ENCODE results near the gene HECW1. TPM values are rescaled to one million over a fixed set of nuclear protein-coding genes. Genes with fewer than 3 reads are reported as not detected.

HECW1 gene
- total and polyA plus RNA-seq, 8 donors = 0.04 to 0.69 (median 0.12) TPM; not detected in 5

- intact Hi-C loops (cut with DNase I) = no loop called here
- no peak for FAIRE-seq
- Histone ChIP-seq H3K36me3 (no peaks in the 10 kb centered on the region), H3K27me3 (no peaks in the 10 kb centered on the region), H3K4me1 (no peaks in the 10 kb centered on the region), H3K4me3 (no peak overlapping the region), H3K27ac (no peak overlapping the region), H3K9me3 (no peaks in the 10 kb centered on the region)
- TF ChIP-seq CTCF (IDR thresholded peaks at IDR 0.05) = no peak
- no peak for ATAC-seq
- DNase-seq = no peak
- WGBS, 2 donors = 90 to 93% methylated on average over 2 of the region's 2 CpGs
Measured at GRCh38 chr7:43405948-43406347, 293.5 kb downstream of the HECW1 start.

GRCh38 chr7:43406961-43407360 lies 294.5 kb downstream of the HECW1 start:
- TF ChIP-seq CTCF (IDR thresholded peaks at IDR 0.05) = no peak
- no peak for ATAC-seq
- Histone ChIP-seq H3K4me1 (no peaks in the 10 kb centered on the region), H3K9me3 (no peaks in the 10 kb centered on the region), H3K27me3 (no peaks in the 10 kb centered on the region), H3K36me3 (no peaks in the 10 kb centered on the region), H3K4me3 (no peak overlapping the region), H3K27ac (no peak overlapping the region)
- 53 to 58% methylated on average over 5 of the region's 5 CpGs for WGBS, 2 donors
- no peak for DNase-seq
- intact Hi-C loops (cut with DNase I) = no loop called here
- no peak for FAIRE-seq

- Histone ChIP-seq H3K4me3 (no peak overlapping the region), H3K9me3 (no peaks in the 10 kb centered on the region), H3K27ac (no peak overlapping the region), H3K4me1 (no peaks in the 10 kb centered on the region), H3K36me3 (no peaks in the 10 kb centered on the region), H3K27me3 (no peaks in the 10 kb centered on the region)
- ATAC-seq (no peak), DNase-seq (no peak), FAIRE-seq (no peak)
- TF ChIP-seq CTCF (IDR thresholded peaks at IDR 0.05) = no peak
- intact Hi-C loops (cut with DNase I) = no loop called here
- 45 to 59% methylated on average over 5 of the region's 5 CpGs for WGBS, 2 donors
Measured at GRCh38 chr7:43408981-43409380, 296.5 kb downstream of the HECW1 start.

GRCh38 chr7:43417455-43417854 lies 305.0 kb downstream of the HECW1 start:
- DNase-seq (no peak), ATAC-seq (no peak), FAIRE-seq (no peak)
- H3K27me3 ChIP-seq = peaks cover 0 to 4% (median 0%) of the 10 kb centered on the region in 4 donors
- H3K4me3 ChIP-seq = no peak overlapping the region
- no peaks in the 10 kb centered on the region for H3K9me3 ChIP-seq
- no peaks in the 10 kb centered on the region for H3K36me3 ChIP-seq
- no peaks in the 10 kb centered on the region for H3K4me1 ChIP-seq
- 84 to 90% methylated on average over 3 of the region's 3 CpGs for WGBS, 2 donors
- no peak overlapping the region for H3K27ac ChIP-seq
- no peak for TF ChIP-seq CTCF (IDR thresholded peaks at IDR 0.05)
- intact Hi-C loops (cut with DNase I) = no loop called here

GRCh38 chr7:43430411-43430810 lies 318.0 kb downstream of the HECW1 start:
- Histone ChIP-seq H3K9me3 (no peaks in the 10 kb centered on the region), H3K4me1 (no peaks in the 10 kb centered on the region), H3K36me3 (no peaks in the 10 kb centered on the region), H3K27ac (no peak overlapping the region), H3K27me3 (no peaks in the 10 kb centered on the region), H3K4me3 (no peak overlapping the region)
- FAIRE-seq = no peak
- no peak for ATAC-seq
- DNase-seq = no peak
- 54 to 59% methylated on average over 2 of the region's 2 CpGs for WGBS, 2 donors
- TF ChIP-seq CTCF (IDR thresholded peaks at IDR 0.05) = no peak
- intact Hi-C loops (cut with DNase I) = no loop called here

All from pancreas (tissue), 10 donors.